Mesothelial cell of epicardium (in vitro differentiated cells): Measurements from ENCODE around the gene KLK6. TPM values are rescaled to one million over a fixed set of nuclear protein-coding genes. Genes with fewer than 3 reads are reported as not detected.

Experiments used
- DNase-seq, 2 experiments: peaks; one replicate each; pipeline ENCODE4 v3.0.0; 2021; ENCODE audit warnings: low spot score in 2 of 2; ENCODE audit not compliant: unreplicated experiment in 2 of 2
- H3K27ac Mint-ChIP-seq: 2 replicates; pipeline ENCODE4 v1.8.0; 2021; ENCODE audit warnings: mixed read lengths
- H3K27me3 Mint-ChIP-seq: 2 replicates; pipeline ENCODE4 v1.8.0; 2021; ENCODE audit warnings: low read depth, mixed read lengths
- H3K36me3 Mint-ChIP-seq: 2 replicates; pipeline ENCODE4 v1.8.0; 2021; ENCODE audit warnings: mixed read lengths
- H3K4me1 Mint-ChIP-seq: 2 replicates; pipeline ENCODE4 v1.8.0; 2021; ENCODE audit warnings: mixed read lengths
- H3K4me3 Mint-ChIP-seq: 2 replicates; pipeline ENCODE4 v1.8.0; 2021; ENCODE audit warnings: mild to moderate bottlenecking, moderate library complexity, mixed read lengths
- H3K9me3 Mint-ChIP-seq: 2 replicates; pipeline ENCODE4 v1.8.0; 2021; ENCODE audit warnings: mixed read lengths
- CTCF ChIP-seq: fragments of 200-600 bp; sonication (generic); IDR thresholded peaks from one replicate; pipeline ENCODE4 v1.5.0; 2021; ENCODE audit warnings: antibody characterized with exemption; ENCODE audit not compliant: unreplicated experiment
- total RNA-seq: library from RNA; stranded (reverse); gene quantifications from 3 replicates; pipeline ENCODE4 v1.2.1, GENCODE V29; 2021

The KLK6 gene
- total RNA-seq, 1 donor from 2014 or later: 15.4 TPM

- H3K9me3 Mint-ChIP-seq: no peaks in the 10 kb centered on the region
- H3K36me3 Mint-ChIP-seq: no peaks in the 10 kb centered on the region
- peaks cover 18% of the 10 kb centered on the region for H3K4me1 Mint-ChIP-seq
- no peak for DNase-seq
- no peak overlapping the region for H3K4me3 Mint-ChIP-seq
- no peak for TF ChIP-seq CTCF
- no peak overlapping the region for H3K27ac Mint-ChIP-seq
- peaks cover 67% of the 10 kb centered on the region for H3K27me3 Mint-ChIP-seq
These were observed 35.9 kb upstream of the KLK6 start for GRCh38 chr19:51005248-51005647.

- Mint-ChIP-seq H3K4me3 (no peak overlapping the region), H3K36me3 (no peaks in the 10 kb centered on the region), H3K27ac (no peak overlapping the region), H3K27me3 (peaks cover 59% of the 10 kb centered on the region), H3K9me3 (no peaks in the 10 kb centered on the region), H3K4me1 (peaks cover 18% of the 10 kb centered on the region)
- no peak for TF ChIP-seq CTCF
- no peak for DNase-seq
These were observed 33.9 kb upstream of the KLK6 start for GRCh38 chr19:51003316-51003715.

- Mint-ChIP-seq H3K9me3 (no peaks in the 10 kb centered on the region), H3K4me3 (peak overlapping the region; percentile 33), H3K36me3 (no peaks in the 10 kb centered on the region), H3K4me1 (peaks cover 18% of the 10 kb centered on the region), H3K27me3 (peaks cover 63% of the 10 kb centered on the region), H3K27ac (no peak overlapping the region)
- TF ChIP-seq CTCF: no peak
- DNase-seq: no peak
These were observed 33.3 kb upstream of the KLK6 start for GRCh38 chr19:51002542-51003311.

- H3K27me3 Mint-ChIP-seq: peaks cover 62% of the 10 kb centered on the region
- H3K27ac Mint-ChIP-seq: peak overlapping the region; percentile 25
- H3K36me3 Mint-ChIP-seq: no peaks in the 10 kb centered on the region
- no peak for DNase-seq
- TF ChIP-seq CTCF: no peak
- peaks cover 18% of the 10 kb centered on the region for H3K4me1 Mint-ChIP-seq
- peak overlapping the region; percentile 33 for H3K4me3 Mint-ChIP-seq
- no peaks in the 10 kb centered on the region for H3K9me3 Mint-ChIP-seq
These were observed 32.7 kb upstream of the KLK6 start for GRCh38 chr19:51002089-51002532.

GRCh38 chr19:51001515-51001914, 32.1 kb upstream of the KLK6 start, which contains the start of gene KLK8:
Gene KLK8, minus strand, starts transcription at chr19:51001604. Its CDS starts 437 bp downstream, at chr19:51001167.
- H3K9me3 Mint-ChIP-seq: no peaks in the 10 kb centered on the region
- peaks cover 18% of the 10 kb centered on the region for H3K4me1 Mint-ChIP-seq
- H3K27me3 Mint-ChIP-seq: peaks cover 62% of the 10 kb centered on the region
- no peak for DNase-seq
- no peak for TF ChIP-seq CTCF
- H3K4me3 Mint-ChIP-seq: peak within 1 kb of the TSS; percentile 33
- no peaks in the 10 kb centered on the region for H3K36me3 Mint-ChIP-seq
- peak within 1 kb of the TSS; percentile 59 for H3K27ac Mint-ChIP-seq
